Duodenal mucosa (tissue), 2 donors: ENCODE results near the gene CCDC27.
"Not testable (repeated sequence)": the region's sequence is repeated elsewhere in the genome, so short reads cannot be mapped to it uniquely, and the experiment has no call there.

ENCODE experiments used
- H3K27ac ChIP-seq: one replicate; pipeline ENCODE4 v1.7.0; 2013; ENCODE audit warnings: low read depth, low read length
- H3K27me3 ChIP-seq, 2 donors: one replicate each; pipeline ENCODE4 v1.7.0; 2013; ENCODE audit warnings: low read length in 2 of 2, control low read depth in 1 of 2; ENCODE audit not compliant: insufficient read depth in 2 of 2, control insufficient read depth in 1 of 2
- H3K36me3 ChIP-seq, 2 donors: one replicate each; pipeline ENCODE4 v1.7.0; 2013; ENCODE audit warnings: low read length in 2 of 2, control low read depth in 1 of 2; ENCODE audit not compliant: insufficient read depth in 2 of 2, control insufficient read depth in 1 of 2
- H3K4me1 ChIP-seq, 2 donors: one replicate each; pipeline ENCODE4 v1.7.0; 2013; ENCODE audit warnings: low read length in 2 of 2, control low read depth in 1 of 2; ENCODE audit not compliant: insufficient read depth in 2 of 2, control insufficient read depth in 1 of 2
- H3K4me3 ChIP-seq, 2 donors: one replicate each; pipeline ENCODE4 v1.7.0; 2013; ENCODE audit warnings: low read length in 2 of 2, low read depth in 1 of 2
- H3K9ac ChIP-seq, 2 donors: one replicate each; pipeline ENCODE4 v1.7.0; 2013; ENCODE audit warnings: low read length in 2 of 2, low read depth in 1 of 2
- H3K9me3 ChIP-seq, 2 donors: one replicate each; pipeline ENCODE4 v1.7.0; 2013; ENCODE audit warnings: low read length in 2 of 2, control low read depth in 1 of 2; ENCODE audit not compliant: control insufficient read depth in 1 of 2

Gene CCDC27

DNA sequence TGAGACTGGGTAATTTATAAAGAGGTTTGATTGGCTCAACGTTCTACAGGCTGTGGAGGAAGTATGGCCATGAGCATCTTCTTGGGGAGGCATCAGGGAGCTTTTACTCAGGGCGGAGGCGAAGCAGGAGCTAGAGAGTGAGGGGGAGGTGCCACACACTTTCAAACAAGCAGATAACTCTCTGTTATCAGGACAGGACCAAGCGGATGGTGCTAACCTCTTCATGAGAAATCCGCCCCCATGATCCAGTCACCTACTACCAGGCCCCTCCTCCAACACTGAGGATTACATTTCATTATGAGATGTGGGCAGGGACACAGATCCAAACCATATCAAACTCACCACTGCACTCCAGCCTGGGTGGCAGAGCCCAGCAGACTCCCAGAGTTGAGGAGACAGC is 55.5 kb downstream of the CCDC27 start:
- Histone ChIP-seq H3K27ac (no peak overlapping the region), H3K4me1 (no peaks in the 10 kb centered on the region), H3K27me3 (no peaks in the 10 kb centered on the region), H3K36me3 (no peaks in the 10 kb centered on the region), H3K9ac (no peak overlapping the region), H3K4me3 (no peak overlapping the region), H3K9me3 (peaks cover 0 to 2% of the 10 kb centered on the region in 2 donors)

DNA sequence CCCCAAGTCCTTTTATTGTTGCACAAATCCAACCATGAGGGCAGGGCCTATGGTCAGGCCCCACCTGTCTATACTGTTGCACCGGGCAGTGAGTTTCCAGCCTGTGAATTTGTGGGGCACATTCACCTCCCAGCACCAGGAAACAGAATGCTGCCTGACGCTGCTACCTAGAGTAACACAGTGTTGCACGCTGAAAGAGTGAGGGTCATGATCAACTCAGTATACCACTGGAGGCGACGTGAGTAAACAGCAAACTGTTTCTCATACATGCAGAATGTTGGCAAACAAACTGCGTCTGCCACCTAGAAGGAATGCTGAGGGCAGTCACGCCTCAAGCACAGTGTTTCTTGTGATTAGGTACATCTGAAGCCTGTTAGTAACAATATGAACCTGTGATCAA is 57.4 kb downstream of the CCDC27 start:
- Histone ChIP-seq H3K9me3 (peaks cover 0 to 2% of the 10 kb centered on the region in 2 donors), H3K9ac (no peak overlapping the region), H3K27me3 (no peaks in the 10 kb centered on the region), H3K27ac (no peak overlapping the region), H3K4me3 (no peak overlapping the region), H3K4me1 (no peaks in the 10 kb centered on the region), H3K36me3 (peaks cover 0 to 7% of the 10 kb centered on the region in 2 donors)

DNA sequence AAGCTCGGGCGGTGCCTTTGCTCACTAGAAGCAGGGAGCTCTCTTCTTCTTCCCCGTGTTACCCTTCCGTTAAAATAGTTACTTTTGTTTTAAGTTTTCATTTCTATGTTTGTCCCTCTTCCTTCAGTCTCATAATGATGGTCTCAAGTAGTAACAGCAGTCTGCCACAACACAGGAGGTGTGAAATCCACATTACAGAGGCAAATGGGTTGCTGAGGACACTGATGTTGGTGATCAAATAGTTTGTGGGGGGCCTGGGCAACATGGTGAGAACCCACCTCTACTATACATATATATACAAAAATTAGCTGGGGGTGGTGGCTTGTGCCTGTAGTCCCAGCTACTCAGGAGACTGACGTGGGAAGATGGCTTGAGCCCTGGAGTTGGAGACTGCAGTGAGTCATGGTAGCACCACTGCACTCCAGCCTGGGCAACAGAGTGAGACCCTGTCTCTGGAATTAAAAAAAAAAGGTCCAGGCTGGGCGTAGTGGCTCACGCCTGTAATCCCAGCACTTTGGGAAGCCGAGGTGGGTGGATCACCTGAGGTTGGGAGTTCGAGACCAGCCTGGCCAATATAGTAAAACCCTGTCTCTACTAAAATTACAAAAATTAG is 58.0 kb downstream of the CCDC27 start:
- H3K9ac ChIP-seq = not testable (repeated sequence)

DNA sequence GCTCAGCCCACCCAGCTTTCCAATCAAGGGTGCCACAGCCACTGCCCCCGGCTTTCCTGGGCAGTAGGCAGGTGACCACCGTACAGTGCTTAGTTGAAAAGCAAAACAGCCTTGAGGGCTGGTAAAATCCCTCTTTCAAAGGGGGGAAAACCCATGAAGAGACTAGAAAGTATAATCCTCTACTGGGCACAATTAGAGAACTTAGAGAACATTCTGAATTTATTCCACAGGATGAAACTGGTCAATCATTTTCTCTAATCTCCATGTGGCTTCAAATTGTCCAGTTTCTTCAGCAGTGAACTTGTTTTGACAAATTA is 59.3 kb downstream of the CCDC27 start:
- Histone ChIP-seq H3K27ac (no peak overlapping the region), H3K9ac (no peak overlapping the region), H3K27me3 (no peaks in the 10 kb centered on the region), H3K4me3 (no peak overlapping the region), H3K36me3 (peaks cover 5 to 24% of the 10 kb centered on the region in 2 donors), H3K9me3 (peaks cover 0 to 2% of the 10 kb centered on the region in 2 donors), H3K4me1 (no peaks in the 10 kb centered on the region)

More for the DNA sequence above, 58.0 kb downstream of the CCDC27 start:
- not testable (repeated sequence) for H3K27ac ChIP-seq, H3K27me3 ChIP-seq, H3K4me1 ChIP-seq, H3K4me3 ChIP-seq, H3K9me3 ChIP-seq
- peaks cover 0 to 13% of the 10 kb centered on the region in 2 donors for H3K36me3 ChIP-seq

DNA sequence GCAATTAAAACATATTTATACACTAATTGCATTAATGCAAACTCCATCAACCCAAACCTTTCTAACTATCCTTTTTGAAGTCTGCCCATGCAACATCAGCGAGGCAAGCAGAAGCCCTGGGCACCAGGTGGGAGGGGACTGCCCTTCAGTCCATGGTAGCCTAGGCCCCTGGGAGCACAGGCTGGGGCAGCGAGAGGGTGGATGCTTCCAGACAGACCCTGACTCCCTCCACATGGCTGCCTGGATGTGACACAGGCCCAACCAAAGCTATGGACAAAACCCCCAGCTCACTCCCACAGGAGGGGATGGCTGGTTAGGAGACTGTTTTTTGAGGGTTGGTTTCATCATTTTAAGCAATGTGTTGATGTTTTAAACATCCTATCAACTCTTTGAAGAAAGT is 61.8 kb downstream of the CCDC27 start:
- Histone ChIP-seq H3K4me1 (no peaks in the 10 kb centered on the region), H3K27me3 (no peaks in the 10 kb centered on the region), H3K4me3 (no peak overlapping the region), H3K36me3 (peaks cover 5 to 33% of the 10 kb centered on the region in 2 donors), H3K9me3 (no peaks in the 10 kb centered on the region), H3K9ac (no peak overlapping the region), H3K27ac (no peak overlapping the region)

DNA sequence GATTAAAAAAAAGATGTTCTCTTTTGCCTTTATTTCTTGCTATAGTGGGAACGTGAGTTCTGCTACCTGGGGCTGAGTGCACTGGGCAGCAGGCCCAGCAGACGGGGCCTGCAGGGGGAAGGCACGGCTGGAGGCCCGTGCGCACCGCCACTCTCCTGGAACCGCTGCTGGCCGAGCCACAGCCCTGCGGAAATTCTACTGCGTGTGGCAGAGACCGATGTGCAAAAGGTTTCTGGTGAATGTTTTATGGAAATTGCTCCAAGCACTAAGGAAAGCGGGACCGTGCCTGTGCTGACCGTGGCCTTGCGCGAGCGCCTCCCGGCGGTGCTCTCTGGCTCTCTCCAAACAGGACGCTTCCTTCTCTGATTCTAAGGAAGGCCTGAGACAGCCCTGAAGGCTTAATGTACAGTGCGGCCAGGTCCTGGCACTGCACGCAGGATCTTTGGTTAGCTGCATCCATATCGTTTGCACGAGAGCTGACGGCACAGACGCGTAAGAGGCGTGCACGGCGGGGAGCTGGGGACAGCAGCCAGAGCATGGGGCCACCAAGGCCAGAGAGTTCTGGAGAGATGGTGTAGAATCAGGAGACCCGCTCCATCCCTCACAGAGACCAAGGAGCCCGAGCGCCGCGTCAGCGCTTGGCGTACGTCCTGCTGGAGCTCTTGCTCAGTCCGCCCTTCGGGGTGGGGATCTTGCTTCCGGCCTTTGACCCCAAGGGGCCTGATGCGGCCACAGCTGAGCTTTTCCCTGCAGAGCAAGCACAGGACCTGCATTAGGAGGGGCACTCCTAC is 62.7 kb downstream of the CCDC27 start:
- Histone ChIP-seq H3K27me3 (no peaks in the 10 kb centered on the region), H3K9me3 (no peaks in the 10 kb centered on the region), H3K4me3 (no peak overlapping the region), H3K9ac (no peak overlapping the region), H3K4me1 (no peaks in the 10 kb centered on the region), H3K36me3 (peaks cover 6 to 42% of the 10 kb centered on the region in 2 donors), H3K27ac (no peak overlapping the region)

DNA sequence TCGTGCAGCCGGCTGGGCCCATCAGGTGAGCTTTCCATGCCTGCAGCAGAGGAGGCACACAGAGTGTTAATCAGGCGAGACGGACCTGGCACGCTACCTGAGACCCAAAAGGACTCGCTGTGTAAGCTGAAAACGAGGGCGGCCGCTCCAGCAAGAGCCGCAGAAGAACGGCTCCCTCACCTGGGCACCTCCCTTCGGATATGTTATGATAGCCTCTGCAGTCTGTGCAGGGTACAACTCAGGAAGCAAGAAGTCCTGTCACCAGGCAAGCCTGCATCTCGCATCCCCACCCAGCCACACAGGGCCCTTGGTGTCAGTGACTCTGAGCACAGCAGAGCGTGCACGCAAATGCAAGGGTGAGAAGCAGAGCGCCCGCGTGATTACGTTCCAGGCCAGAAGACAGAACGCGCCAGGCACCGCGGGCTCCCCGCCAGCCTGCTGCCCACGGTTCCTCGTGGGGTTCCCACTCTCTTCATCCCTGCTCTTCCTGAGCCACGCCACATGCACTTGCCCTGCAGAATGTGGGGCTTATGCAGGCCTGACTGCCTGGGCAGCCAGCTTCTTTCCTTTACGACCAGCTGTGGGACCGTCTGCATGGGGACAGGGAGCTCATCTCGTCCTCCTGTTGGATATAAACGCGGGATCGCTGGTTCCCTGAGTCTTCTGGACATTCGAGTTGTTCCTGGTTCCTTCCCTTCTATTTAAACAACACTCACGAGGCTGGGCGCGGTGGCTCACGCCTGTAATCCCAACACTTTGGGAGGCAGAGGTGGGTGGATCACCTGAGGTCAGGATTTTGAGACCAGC is 64.3 kb downstream of the CCDC27 start:
- Histone ChIP-seq H3K4me1 (no peaks in the 10 kb centered on the region), H3K9me3 (no peaks in the 10 kb centered on the region), H3K4me3 (no peak overlapping the region), H3K9ac (no peak overlapping the region), H3K27ac (no peak overlapping the region), H3K36me3 (peaks cover 15 to 57% of the 10 kb centered on the region in 2 donors), H3K27me3 (no peaks in the 10 kb centered on the region)

DNA sequence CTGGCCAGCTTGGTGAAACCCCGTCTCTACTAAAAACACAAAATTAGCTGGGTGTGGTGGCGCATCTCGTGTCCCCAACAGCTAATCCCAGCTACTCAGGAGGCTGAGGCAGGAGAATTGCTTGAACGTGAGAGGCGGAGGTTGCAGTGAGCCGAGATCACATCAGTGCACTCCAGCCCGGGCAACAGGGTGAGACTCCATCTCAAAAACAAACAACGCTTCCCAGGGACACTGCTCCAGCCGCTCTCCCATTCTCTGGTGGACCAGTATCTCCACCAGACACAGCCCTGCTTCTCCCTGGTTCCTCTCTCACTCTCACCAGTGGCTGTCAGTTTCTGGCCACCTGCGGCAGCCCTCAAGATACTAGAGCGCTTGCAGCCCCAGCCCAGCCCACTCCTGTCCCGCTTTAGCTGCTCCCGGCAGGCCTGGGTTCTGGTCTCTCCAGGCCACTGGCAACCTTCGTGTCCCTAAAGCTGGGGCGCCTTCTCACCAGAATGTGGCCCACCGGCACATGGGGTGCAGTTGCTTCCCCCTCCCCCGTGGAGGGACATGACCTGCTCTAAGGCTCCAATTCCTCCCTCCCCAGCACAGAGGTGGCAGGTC is 65.0 kb downstream of the CCDC27 start:
- Histone ChIP-seq H3K9ac (no peak overlapping the region), H3K4me3 (no peak overlapping the region), H3K36me3 (peaks cover 17 to 64% of the 10 kb centered on the region in 2 donors), H3K9me3 (no peaks in the 10 kb centered on the region), H3K27me3 (no peaks in the 10 kb centered on the region), H3K4me1 (no peaks in the 10 kb centered on the region), H3K27ac (no peak overlapping the region)

DNA sequence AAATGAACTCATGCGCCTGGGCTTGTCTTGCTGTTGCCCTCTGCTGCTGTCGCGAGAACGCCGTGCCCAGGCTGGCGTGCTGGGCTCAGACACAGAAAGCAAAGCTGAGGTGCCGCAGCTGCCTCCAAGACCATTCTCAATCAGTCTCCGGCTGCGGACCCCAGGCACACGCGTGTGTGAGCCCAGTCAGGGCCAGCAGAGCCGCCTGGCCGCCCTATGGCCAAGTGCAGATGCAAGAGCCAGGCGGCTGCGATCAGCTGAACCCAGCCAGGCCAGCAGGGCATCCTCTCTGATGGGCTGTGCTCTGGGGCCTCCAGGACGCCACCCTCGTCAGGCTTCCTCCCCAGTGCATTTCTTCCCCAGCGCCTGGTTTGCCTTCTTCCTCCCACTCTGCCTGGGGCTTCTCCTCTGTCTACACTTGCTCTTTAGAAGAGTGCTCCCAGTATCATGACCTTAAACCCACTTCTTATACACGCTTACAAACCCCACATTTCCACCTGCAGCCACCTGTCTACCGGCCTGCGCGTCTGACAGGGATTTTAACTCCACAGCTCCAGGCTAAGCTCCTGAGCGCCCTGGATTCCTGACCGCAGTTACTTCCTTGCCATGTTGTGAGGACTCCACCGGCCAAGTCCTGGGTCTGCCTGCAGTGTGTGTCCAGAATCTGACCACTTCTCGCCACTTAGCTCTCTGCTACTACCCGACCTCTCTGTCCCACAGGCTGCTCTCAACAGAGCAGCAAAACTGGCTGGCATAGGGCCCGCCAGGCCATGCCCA is 65.8 kb downstream of the CCDC27 start:
- Histone ChIP-seq H3K27me3 (no peaks in the 10 kb centered on the region), H3K36me3 (peaks cover 25 to 71% of the 10 kb centered on the region in 2 donors), H3K27ac (no peak overlapping the region), H3K4me3 (no peak overlapping the region), H3K9ac (no peak overlapping the region), H3K4me1 (no peaks in the 10 kb centered on the region), H3K9me3 (no peaks in the 10 kb centered on the region)
